Activated T-cell treated with anti-CD3 and anti-CD28 coated beads for 4 hours (primary cell): ENCODE measurements around the gene ZNF283.

ENCODE experiments used
- DNase-seq: peaks from one replicate; pipeline ENCODE4 v3.0.0-alpha.2; 2020

The ZNF283 gene

DNA sequence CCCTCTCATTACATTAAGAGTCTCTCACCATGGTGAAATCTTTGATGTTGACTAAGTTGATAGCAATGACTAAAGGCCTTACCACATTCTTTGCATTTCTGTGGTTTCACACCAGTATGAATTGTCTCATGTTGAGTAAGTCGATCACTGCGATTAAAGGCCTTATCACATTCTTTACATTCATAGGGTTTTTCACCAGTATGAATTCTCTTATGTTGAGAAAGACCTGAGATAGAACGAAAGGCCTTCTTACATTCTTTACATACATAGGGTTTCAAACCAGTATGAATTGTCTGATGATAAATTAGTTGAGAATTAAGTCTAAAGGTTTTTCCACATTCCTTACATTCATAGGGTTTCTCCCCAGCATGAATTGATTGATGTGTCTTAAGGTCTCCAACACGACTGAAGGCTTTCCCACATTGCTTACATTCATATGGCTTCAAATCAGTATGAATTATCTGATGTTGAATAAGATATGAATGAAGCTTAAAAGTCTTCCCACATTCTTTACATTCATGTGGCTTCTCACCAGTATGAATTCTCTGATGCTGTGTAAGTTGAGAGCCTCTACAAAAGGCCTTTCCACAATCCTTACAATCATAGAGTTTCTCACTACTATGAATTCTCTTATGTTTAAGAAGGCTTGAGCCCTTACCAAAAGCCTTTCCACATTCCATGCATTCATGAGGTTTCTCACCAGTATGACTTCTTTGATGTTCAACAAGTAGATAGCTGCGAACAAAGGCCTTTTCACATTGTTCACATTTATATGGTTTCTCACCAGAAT, 45.6 kb downstream of the ZNF283 start:
- no peak for DNase-seq

DNA sequence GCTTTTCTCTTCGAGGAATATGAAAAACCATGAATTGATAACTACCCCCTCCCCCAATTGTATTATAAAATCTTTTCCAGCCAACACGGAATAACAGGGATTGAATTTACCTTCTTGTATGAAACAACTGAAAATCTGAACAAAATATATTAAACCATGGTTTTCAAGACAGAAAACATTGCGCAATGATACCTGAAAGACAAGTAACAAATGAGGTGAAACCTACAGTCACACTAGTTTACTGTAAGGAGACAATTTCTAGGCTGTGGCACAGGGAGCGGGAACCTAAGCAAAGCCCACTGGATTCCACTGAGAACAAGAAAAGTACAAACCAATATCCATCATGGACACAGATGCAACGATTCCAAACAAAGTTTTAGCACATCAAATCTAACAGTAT, 53.4 kb downstream of the ZNF283 start:
- no peak for DNase-seq

DNA sequence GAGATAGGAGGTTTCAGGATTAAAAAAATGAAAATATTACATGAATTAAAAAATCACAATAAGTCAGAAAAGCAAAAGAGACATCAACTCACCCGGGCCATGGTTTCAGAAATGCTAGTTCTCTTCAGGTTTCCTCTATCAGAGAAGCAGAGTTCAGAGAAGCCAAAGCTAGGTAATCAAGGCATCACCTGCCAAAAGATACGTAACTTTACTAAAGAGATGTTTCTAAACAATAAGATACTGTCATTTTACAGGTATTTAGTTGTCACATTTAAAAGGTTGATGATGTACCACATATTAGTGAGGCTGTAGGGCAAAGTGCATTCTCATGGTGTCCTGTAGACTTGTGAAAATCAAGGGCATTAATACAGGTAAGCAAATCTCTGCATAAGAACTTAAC, 56.7 kb downstream of the ZNF283 start, which contains the start of gene ZNF404:
Gene ZNF404, minus strand, starts transcription at position 101 of the 400 bp plus-strand sequence.
- DNase-seq: no peak

DNA sequence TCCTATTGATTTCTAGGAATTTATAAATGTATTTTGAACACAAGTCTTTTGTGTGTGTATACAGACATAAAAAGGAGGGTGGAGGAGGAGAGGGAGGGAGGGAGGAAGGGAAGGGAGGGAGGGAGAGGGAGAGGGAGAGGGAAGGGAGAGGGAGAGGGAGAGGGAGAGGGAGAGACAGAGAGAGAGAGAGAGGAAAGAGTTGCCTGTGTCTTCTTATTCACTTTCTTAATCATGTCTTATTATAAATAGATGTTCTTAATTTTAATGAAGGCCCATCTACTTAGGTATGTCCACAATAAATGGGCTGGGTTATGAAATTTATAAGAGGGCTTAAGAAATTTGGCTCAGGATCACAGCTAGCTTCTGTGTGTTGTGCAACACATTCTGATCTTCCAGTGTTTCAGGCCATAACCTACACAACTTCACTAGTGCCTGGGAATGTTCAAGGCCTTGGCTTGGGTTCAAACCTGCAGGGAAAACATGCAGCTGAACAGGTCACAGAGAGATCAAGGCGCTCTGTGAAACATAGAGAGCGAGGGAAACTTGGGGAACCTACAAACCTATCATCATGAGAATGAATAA, 68.7 kb downstream of the ZNF283 start:
- DNase-seq: no peak
